Endometrium (tissue), 2 donors: ENCODE data around the gene KLF7.
"Not testable (repeated sequence)": the region's sequence is repeated elsewhere in the genome, so short reads cannot be mapped to it uniquely, and the experiment has no call there.

ENCODE experiments used
- FAIRE-seq: peaks from 2 replicates; lab custom pipeline; 2012; peaks lifted over from hg19 to GRCh38; lab: Jason Lieb, UNC
- donor health status: control.
- donor health status: control.

KLF7 gene

GRCh38 chr2:207054521-207054920 is 111.2 kb downstream of the KLF7 start:
- FAIRE-seq: no peak

- no peak for FAIRE-seq
Observed at GRCh38 chr2:207051385-207051965, 114.3 kb downstream of the KLF7 start.

- no peak for FAIRE-seq
Observed at GRCh38 chr2:207049122-207049521, 116.6 kb downstream of the KLF7 start.

GRCh38 chr2:207048416-207048815 is 117.3 kb downstream of the KLF7 start:
- FAIRE-seq: no peak

GRCh38 chr2:207046724-207047123 is 119.0 kb downstream of the KLF7 start:
- no peak for FAIRE-seq

- FAIRE-seq: no peak
Observed at GRCh38 chr2:207045531-207045930, 120.2 kb downstream of the KLF7 start.

GRCh38 chr2:207044379-207045362 is 121.1 kb downstream of the KLF7 start:
- FAIRE-seq: no peak

GRCh38 chr2:207042841-207043240 is 122.9 kb downstream of the KLF7 start:
- FAIRE-seq: no peak

- FAIRE-seq: no peak
Observed at GRCh38 chr2:207041786-207042554, 123.8 kb downstream of the KLF7 start.

GRCh38 chr2:207041279-207041678 is 124.5 kb downstream of the KLF7 start:
- FAIRE-seq: no peak

GRCh38 chr2:207040696-207041095 is 125.1 kb downstream of the KLF7 start:
- FAIRE-seq: no peak

GRCh38 chr2:207039225-207039624 is 126.5 kb downstream of the KLF7 start:
- FAIRE-seq: no peak

- FAIRE-seq: no peak
Observed at GRCh38 chr2:207038299-207038698, 127.4 kb downstream of the KLF7 start.

- FAIRE-seq: no peak
Observed at GRCh38 chr2:207037896-207038295, 127.9 kb downstream of the KLF7 start.

- not testable (repeated sequence) for FAIRE-seq
Observed at GRCh38 chr2:207037023-207037422, 128.7 kb downstream of the KLF7 start.

GRCh38 chr2:207035875-207036274 is 129.9 kb downstream of the KLF7 start:
- FAIRE-seq: no peak

- FAIRE-seq: no peak
Observed at GRCh38 chr2:207032490-207032889, 133.3 kb downstream of the KLF7 start.
